Prostate gland (tissue), 2 donors: ENCODE data around the gene PPFIBP2.

Experiments
- POLR2AphosphoS5 ChIP-seq: sonication (generic); formaldehyde crosslinking; IDR thresholded peaks from one replicate; pipeline ENCODE4 v1.6.1; 2017; ENCODE audit warnings: antibody characterized with exemption
- TF ChIP-seq, protein P1 (sequence below), 4 experiments: fragments of 200-600 bp in 2 of 4; fragments of 450-650 bp in 2 of 4; sonication (generic) in 2 of 4; IDR thresholded peaks; 1 replicate in 3 of 4; 2 replicates in 1 of 4; pipeline ENCODE4 v1.5.1; 2016 to 2019; ENCODE audit warnings: antibody characterized with exemption in 4 of 4, mild to moderate bottlenecking in 2 of 4, moderate library complexity in 2 of 4

- TF ChIP-seq, protein P1, sequence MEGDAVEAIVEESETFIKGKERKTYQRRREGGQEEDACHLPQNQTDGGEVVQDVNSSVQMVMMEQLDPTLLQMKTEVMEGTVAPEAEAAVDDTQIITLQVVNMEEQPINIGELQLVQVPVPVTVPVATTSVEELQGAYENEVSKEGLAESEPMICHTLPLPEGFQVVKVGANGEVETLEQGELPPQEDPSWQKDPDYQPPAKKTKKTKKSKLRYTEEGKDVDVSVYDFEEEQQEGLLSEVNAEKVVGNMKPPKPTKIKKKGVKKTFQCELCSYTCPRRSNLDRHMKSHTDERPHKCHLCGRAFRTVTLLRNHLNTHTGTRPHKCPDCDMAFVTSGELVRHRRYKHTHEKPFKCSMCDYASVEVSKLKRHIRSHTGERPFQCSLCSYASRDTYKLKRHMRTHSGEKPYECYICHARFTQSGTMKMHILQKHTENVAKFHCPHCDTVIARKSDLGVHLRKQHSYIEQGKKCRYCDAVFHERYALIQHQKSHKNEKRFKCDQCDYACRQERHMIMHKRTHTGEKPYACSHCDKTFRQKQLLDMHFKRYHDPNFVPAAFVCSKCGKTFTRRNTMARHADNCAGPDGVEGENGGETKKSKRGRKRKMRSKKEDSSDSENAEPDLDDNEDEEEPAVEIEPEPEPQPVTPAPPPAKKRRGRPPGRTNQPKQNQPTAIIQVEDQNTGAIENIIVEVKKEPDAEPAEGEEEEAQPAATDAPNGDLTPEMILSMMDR (IDR thresholded peaks at IDR 0.05): no peak
- no peak for TF ChIP-seq POLR2AphosphoS5
Observed at GRCh38 chr11:7664867-7665266, 151.1 kb downstream of the PPFIBP2 start.
